ENCODE results near the gene CTNND1. TPM values are rescaled to one million over a fixed set of nuclear protein-coding genes. Genes with fewer than 3 reads are reported as not detected.
"Not testable (repeated sequence)": the region's sequence is repeated elsewhere in the genome, so short reads cannot be mapped to it uniquely, and the experiment has no call there.

The CTNND1 gene
- total RNA-seq, result 1 to 10 TPM; 6.7 to 7.4 TPM

DNA sequence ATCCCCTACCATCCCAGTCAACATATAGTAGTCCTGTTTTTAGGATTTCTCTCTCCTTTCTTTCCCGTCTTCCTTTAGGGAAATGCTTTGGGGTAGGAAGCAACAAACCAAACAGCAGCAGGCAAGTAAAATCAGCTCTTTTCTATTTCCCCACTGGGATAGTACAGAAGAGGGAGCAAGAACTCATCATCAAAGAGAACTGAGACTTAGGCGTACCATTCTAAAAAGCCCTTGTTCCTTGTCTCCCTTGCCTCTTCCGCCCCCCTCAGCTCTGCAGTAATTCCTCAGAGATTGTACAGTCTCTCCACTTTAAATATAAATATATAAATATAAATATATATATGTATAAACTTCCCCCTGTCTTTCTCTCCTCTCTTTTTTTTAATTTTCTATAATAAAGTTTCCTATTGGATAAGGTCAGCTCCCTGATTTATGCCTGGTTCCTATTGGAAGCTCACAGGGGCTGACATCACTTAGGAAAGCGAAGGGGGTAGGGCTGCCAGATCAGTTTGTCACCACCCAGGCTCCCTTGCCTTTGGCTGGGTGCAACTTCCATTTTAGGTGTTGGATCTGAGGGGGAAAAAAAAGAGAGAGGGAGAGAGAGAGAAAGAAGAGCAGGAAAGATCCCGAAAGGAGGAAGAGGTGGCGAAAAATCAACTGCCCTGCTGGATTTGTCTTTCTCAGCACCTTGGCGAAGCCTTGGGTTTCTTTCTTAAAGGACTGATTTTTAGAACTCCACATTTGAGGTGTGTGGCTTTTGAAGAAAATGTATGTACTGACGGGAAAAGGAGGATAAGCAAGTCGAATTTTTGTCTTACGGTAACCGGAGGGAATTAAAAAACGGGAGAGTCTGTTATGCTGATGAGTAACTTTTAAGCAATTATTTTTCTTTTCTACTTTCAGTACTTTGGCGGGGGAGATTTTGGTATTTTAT is at the start of gene CTNND1:
Gene CTNND1 (plus strand): TSS at position 502 of the 934 bp plus-strand sequence. CDS start 29,677 bp downstream, outside the sequence.
- peak within 1 kb of the TSS; percentile 69 for H3K4me3 Mint-ChIP-seq
- H3K27me3 Mint-ChIP-seq, result no peaks in the 10 kb centered on the region
- intact Hi-C loops (cut with DNase I, micrococcal nuclease), result loop anchor here in 1 of 2 experiments (2.0 kb wide), 1 partner anchor 31 kb away; no protein-coding TSS in a partner anchor
- ChIA-PET CTCF (interaction anchor here (0.6 to 4.5 kb wide), 7 partner anchors 9 to 816 kb away, joined by 3 to 40 read pairs (median 4); partner anchors contain the start of gene SELENOH), POLR2A (interaction anchor here (0.7 kb wide), 1 partner anchor 29 kb away, joined by 3 read pairs; no protein-coding TSS in a partner anchor)
- H3K27ac Mint-ChIP-seq, result peak within 1 kb of the TSS; percentile 32
- no peaks in the 10 kb centered on the region for H3K9me3 Mint-ChIP-seq (ENCODE audit: low read depth)
- peak; percentile 59 for ATAC-seq
- H3K36me3 Mint-ChIP-seq (ENCODE audit: low read depth), result no peaks in the 10 kb centered on the region
- peaks cover 37% of the 10 kb centered on the region for H3K4me1 Mint-ChIP-seq
- DNase-seq, result peak; percentile 30

GRCh38 chr11:57712256-57713150 is 49.1 kb upstream of the CTNND1 start, which contains the start of gene TMX2:
Gene TMX2, plus strand, starts transcription at chr11:57712593. Its CDS starts 26 bp downstream, at chr11:57712619.
- ATAC-seq (peak; percentile 93), DNase-seq (peak; percentile 94)
- ChIA-PET POLR2A (interaction anchor here (0.6 to 2.6 kb wide), 5 partner anchors 9 to 199 kb away, joined by 3 to 16 read pairs (median 3); partner anchors contain the start of gene SELENOH), CTCF (interaction anchor here (0.6 to 1.4 kb wide), 6 partner anchors 16 to 333 kb away, joined by 3 to 4 read pairs (median 3); no protein-coding TSS in a partner anchor)
- Mint-ChIP-seq H3K4me1 (peaks cover 50% of the 10 kb centered on the region), H3K36me3 (ENCODE audit: low read depth) (peaks cover 18% of the 10 kb centered on the region), H3K9me3 (ENCODE audit: low read depth) (no peaks in the 10 kb centered on the region), H3K27me3 (no peaks in the 10 kb centered on the region), H3K4me3 (peak within 1 kb of the TSS; percentile 97), H3K27ac (peak within 1 kb of the TSS; percentile 97)
- intact Hi-C loops (cut with DNase I, micrococcal nuclease), result loop anchor here (1.0 to 5.0 kb wide), 13 partner anchors 29 to 867 kb away; partner anchors contain the start of genes CLP1 (in 2 of the 2), SELENOH (in 2 of the 2), SLC43A3 (in 2 of the 2) and TIMM10 (in 2 of the 2)

DNA sequence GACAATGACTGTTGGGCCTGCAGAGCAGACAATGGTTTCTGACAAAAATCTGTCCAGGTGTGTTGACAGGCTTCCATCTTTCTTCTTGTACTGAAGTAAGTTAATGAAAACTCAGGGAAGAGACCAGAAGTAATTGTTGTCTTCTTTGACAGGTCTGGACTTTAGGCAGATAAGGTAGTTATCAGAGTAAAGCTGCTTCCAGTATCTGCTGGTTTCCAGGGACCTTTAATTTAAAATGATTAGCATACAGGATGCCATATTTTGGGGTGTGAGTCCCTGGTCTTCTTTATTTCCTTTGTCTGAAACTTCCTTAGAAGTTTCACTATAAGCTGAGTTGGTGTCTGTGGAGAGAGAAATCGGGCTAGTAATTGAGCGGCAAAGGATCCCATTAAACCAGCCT is 47.8 kb upstream of the CTNND1 start:
- intact Hi-C loops (cut with DNase I, micrococcal nuclease), result loop anchor here (2.0 to 5.0 kb wide), 6 partner anchors 79 to 865 kb away; partner anchors contain the start of genes SLC43A3 (in 2 of the 2), UBE2L6 (in 1 of the 2) and ZFP91 (in 1 of the 2)
- CTCF ChIA-PET, result interaction anchor here (0.8 to 2.1 kb wide), 4 partner anchors 14 to 811 kb away, joined by 3 to 13 read pairs (median 5); no protein-coding TSS in a partner anchor
- Mint-ChIP-seq H3K9me3 (ENCODE audit: low read depth) (no peaks in the 10 kb centered on the region), H3K36me3 (ENCODE audit: low read depth) (peaks cover 22% of the 10 kb centered on the region), H3K27ac (peak overlapping the region; percentile 97), H3K4me3 (peak overlapping the region; percentile 97), H3K4me1 (peaks cover 45% of the 10 kb centered on the region), H3K27me3 (no peaks in the 10 kb centered on the region)
- ATAC-seq (no peak), DNase-seq (no peak)
- POLR2A ChIA-PET, result interaction anchor here (0.6 kb wide), 1 partner anchor 27 kb away, joined by 3 read pairs; the partner anchor contains the start of gene SELENOH

DNA sequence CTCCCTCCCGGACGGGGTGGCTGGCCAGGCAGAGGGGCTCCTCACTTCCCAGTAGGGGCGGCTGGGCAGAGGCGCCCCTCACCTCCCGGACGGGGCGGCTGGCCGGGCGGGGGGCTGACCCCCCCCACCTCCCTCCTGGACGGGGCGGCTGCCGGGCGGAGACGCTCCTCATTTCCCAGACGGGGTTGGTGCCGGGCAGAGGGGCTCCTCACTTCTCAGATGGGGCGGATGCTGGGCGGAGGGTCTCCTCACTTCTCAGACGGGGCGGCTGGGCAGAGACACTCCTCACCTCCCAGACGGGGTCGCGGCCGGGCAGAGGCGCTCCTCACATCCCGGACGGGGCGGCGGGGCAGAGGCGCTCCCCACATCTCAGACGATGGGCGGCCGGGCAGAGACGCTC is 44.9 kb upstream of the CTNND1 start:
- H3K27me3 Mint-ChIP-seq; CTCF ChIA-PET; ATAC-seq; H3K27ac Mint-ChIP-seq; intact Hi-C loops (cut with DNase I, micrococcal nuclease); DNase-seq; H3K9me3 Mint-ChIP-seq (ENCODE audit: low read depth); POLR2A ChIA-PET; H3K4me3 Mint-ChIP-seq: not testable (repeated sequence)
- Mint-ChIP-seq H3K36me3 (ENCODE audit: low read depth) (peaks cover 31% of the 10 kb centered on the region), H3K4me1 (peaks cover 21% of the 10 kb centered on the region)

- POLR2A ChIA-PET, result no interaction called here
- Mint-ChIP-seq H3K27me3 (no peaks in the 10 kb centered on the region), H3K27ac (peak overlapping the region; percentile 9), H3K4me3 (no peak overlapping the region), H3K4me1 (peaks cover 6% of the 10 kb centered on the region), H3K36me3 (ENCODE audit: low read depth) (peaks cover 5% of the 10 kb centered on the region), H3K9me3 (ENCODE audit: low read depth) (no peaks in the 10 kb centered on the region)
- intact Hi-C loops (cut with DNase I, micrococcal nuclease), result no loop called here
- ATAC-seq, result no peak
- CTCF ChIA-PET, result interaction anchor here (0.6 to 1.8 kb wide), 3 partner anchors 12 to 57 kb away, joined by 3 to 6 read pairs (median 3); no protein-coding TSS in a partner anchor
- DNase-seq, result no peak
Observed at GRCh38 chr11:57727185-57727584, 34.4 kb upstream of the CTNND1 start.

GRCh38 chr11:57728829-57729228 is 32.8 kb upstream of the CTNND1 start:
- ChIA-PET POLR2A (interaction anchor here (0.6 to 0.8 kb wide), 2 partner anchors 80 to 93 kb away, joined by 3 read pairs; no protein-coding TSS in a partner anchor), CTCF (interaction anchor here (0.6 to 1.8 kb wide), 3 partner anchors 14 to 1809 kb away, joined by 3 to 6 read pairs (median 3); partner anchors contain the start of genes MED19 and TMX2)
- Mint-ChIP-seq H3K27me3 (no peaks in the 10 kb centered on the region), H3K9me3 (ENCODE audit: low read depth) (no peaks in the 10 kb centered on the region), H3K27ac (no peak overlapping the region), H3K4me3 (no peak overlapping the region), H3K4me1 (peaks cover 6% of the 10 kb centered on the region), H3K36me3 (ENCODE audit: low read depth) (peaks cover 5% of the 10 kb centered on the region)
- peak; percentile 47 for ATAC-seq
- intact Hi-C loops (cut with DNase I, micrococcal nuclease), result no loop called here
- DNase-seq, result no peak

DNA sequence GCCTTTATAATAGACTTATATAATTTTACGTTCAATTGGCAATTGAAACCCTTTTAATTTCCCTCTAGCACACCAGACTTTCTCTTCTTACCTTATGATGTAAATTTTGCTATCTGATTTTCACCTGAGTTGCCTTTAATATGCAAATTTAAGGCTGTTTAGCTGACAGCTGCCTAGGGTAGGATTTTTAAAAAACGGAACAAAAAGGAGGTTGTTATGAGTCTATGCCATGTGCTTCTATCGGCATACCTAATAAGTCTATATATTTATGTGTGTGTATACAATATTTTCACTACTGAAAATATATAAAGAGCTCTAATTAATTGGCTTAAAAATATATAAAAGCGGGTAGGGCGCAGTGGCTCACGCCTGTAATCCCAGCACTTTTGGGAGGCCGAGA is 32.1 kb upstream of the CTNND1 start:
- Mint-ChIP-seq H3K27me3 (no peaks in the 10 kb centered on the region), H3K4me3 (no peak overlapping the region), H3K27ac (no peak overlapping the region), H3K36me3 (ENCODE audit: low read depth) (peaks cover 9% of the 10 kb centered on the region), H3K4me1 (peaks cover 6% of the 10 kb centered on the region), H3K9me3 (ENCODE audit: low read depth) (no peaks in the 10 kb centered on the region)
- ChIA-PET POLR2A (interaction anchor here (0.6 kb wide), 1 partner anchor 81 kb away, joined by 3 read pairs; no protein-coding TSS in a partner anchor), CTCF (interaction anchor here (0.8 kb wide), 1 partner anchor 72 kb away, joined by 4 read pairs; no protein-coding TSS in a partner anchor)
- intact Hi-C loops (cut with DNase I, micrococcal nuclease), result no loop called here
- no peak for ATAC-seq
- no peak for DNase-seq

DNA sequence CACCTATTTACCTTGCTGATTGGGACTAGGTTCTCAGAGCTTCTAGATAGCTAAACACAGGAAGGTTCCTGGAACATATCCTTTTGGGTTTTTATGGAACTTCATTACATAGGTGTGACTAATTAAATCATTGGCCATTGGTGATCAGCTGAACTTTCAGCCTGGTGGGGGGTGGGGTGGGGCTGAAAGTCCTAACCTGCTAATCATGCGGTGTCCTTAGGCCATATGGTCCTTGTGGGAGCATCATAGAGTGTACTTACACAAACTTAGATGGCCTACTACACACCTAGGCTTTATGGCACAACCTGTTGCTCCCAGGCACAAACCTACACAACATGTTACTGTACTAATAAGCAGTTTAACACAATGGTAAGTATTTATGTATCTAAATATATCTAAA is 28.9 kb upstream of the CTNND1 start:
- H3K9me3 Mint-ChIP-seq (ENCODE audit: low read depth), result no peaks in the 10 kb centered on the region
- H3K27me3 Mint-ChIP-seq, result no peaks in the 10 kb centered on the region
- CTCF ChIA-PET, result interaction anchor here (0.6 to 2.0 kb wide), 3 partner anchors 17 to 69 kb away, joined by 3 to 6 read pairs (median 4); no protein-coding TSS in a partner anchor
- intact Hi-C loops (cut with DNase I, micrococcal nuclease), result no loop called here
- H3K4me1 Mint-ChIP-seq, result peaks cover 6% of the 10 kb centered on the region
- H3K27ac Mint-ChIP-seq, result no peak overlapping the region
- DNase-seq, result no peak
- POLR2A ChIA-PET, result interaction anchor here (0.6 kb wide), 1 partner anchor 28 kb away, joined by 3 read pairs; no protein-coding TSS in a partner anchor
- no peak overlapping the region for H3K4me3 Mint-ChIP-seq
- peaks cover 13% of the 10 kb centered on the region for H3K36me3 Mint-ChIP-seq (ENCODE audit: low read depth)
- no peak for ATAC-seq

DNA sequence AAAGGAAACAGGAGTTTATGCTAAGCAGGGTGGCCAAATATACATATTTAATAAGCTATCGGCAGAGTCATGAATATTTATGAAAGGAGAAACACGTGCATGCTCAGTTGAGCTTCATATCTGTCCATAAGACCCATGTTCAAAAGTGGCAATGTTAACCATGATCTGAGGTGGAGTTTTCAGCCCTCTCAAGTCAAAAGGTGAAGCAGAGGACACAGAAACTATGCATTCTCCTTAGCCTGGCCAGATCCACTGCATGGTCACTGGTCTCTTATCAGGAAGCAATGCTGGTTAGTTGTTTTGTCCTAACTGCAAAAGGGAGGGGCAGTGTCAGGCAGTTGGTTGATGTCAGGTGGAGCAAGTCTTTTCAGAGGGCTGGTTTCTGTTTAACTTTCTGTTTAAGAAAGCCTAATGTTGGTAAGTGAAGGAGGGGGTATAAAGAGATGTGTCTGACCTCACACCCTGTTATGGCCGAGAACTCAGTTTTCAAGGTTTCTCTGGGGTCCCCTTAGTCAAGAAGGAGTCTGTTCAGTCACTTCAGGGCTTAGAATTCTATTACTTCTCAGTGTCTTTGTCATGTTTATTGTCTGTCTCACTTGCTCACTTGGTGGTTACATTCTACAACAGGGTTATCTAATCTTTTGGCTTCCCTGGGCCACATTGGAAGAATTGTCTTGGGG is 25.8 kb upstream of the CTNND1 start:
- peak overlapping the region; percentile 66 for H3K27ac Mint-ChIP-seq
- intact Hi-C loops (cut with DNase I, micrococcal nuclease), result no loop called here
- ATAC-seq (no peak), DNase-seq (no peak)
- no peaks in the 10 kb centered on the region for H3K27me3 Mint-ChIP-seq
- peaks cover 3% of the 10 kb centered on the region for H3K4me1 Mint-ChIP-seq
- no peaks in the 10 kb centered on the region for H3K9me3 Mint-ChIP-seq (ENCODE audit: low read depth)
- ChIA-PET CTCF (interaction anchor here (0.6 to 1.0 kb wide), 3 partner anchors 65 to 787 kb away, joined by 3 read pairs; no protein-coding TSS in a partner anchor), POLR2A (no interaction called here)
- no peak overlapping the region for H3K4me3 Mint-ChIP-seq
- H3K36me3 Mint-ChIP-seq (ENCODE audit: low read depth), result peaks cover 25% of the 10 kb centered on the region
